DND-41 (cell line): Measurements from ENCODE around the gene GARIN1A.

ENCODE experiments used
- CTCF ChIP-seq: IDR thresholded peaks from 2 replicates; pipeline ENCODE4 v1.5.1; 2012; ENCODE audit warnings: borderline replicate concordance, low read length, moderate library complexity, mild to moderate bottlenecking; ENCODE audit not compliant: poor library complexity, severe bottlenecking; ENCODE audit errors: extremely low read depth
- EZH2 ChIP-seq: IDR thresholded peaks from 3 replicates; pipeline ENCODE4 v1.6.1; 2012; ENCODE audit warnings: borderline replicate concordance, low read depth, mild to moderate bottlenecking, moderate library complexity, low read length, inconsistent platforms; ENCODE audit not compliant: severe bottlenecking

DNA sequence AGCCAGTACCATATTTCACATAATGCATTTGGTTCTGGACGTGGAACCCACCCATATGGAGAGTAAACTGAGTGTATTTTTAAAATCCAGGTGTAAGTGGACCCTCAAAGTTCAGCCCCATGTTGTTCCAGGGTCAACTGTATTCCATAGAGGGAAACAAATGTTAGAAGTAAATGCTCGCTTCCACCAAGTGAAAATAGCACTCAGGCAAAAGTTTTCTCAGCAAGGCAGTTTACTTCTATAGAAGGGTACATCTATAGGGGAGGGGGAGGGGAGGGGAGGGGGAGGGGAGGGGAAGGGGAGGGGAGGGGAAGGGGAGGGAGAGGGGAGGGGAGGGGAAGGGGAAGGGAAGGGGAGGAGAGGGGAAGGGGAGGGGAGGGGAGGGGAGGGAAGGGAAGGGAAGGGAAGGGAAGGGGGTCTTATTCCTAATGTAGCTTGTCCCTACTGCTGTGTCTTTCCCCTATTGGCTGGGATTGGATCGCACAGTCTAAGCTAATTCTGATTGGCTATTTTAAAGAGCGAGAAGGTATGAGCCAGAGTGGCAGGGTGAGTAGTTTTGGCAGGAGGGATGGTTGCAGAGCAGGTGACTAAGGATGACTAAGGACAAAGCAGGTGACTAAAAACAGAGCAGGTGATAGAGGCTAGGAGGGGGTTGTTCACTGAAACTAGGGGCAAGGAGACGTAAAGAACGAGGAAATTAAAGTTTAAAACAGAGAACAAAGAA, 29.1 kb downstream of the GARIN1A start:
- TF ChIP-seq CTCF: no peak
- no peak for TF ChIP-seq EZH2
